ENCODE results near the gene NT5DC3.

The NT5DC3 gene

GRCh38 chr12:103833095-103833775 lies 7.8 kb downstream of the NT5DC3 start:
- DNase-seq (ENCODE audit: low read depth in 2 of 2), result no peak

GRCh38 chr12:103832048-103832997 lies 8.7 kb downstream of the NT5DC3 start:
- DNase-seq (ENCODE audit: low read depth in 2 of 2), result no peak

DNA sequence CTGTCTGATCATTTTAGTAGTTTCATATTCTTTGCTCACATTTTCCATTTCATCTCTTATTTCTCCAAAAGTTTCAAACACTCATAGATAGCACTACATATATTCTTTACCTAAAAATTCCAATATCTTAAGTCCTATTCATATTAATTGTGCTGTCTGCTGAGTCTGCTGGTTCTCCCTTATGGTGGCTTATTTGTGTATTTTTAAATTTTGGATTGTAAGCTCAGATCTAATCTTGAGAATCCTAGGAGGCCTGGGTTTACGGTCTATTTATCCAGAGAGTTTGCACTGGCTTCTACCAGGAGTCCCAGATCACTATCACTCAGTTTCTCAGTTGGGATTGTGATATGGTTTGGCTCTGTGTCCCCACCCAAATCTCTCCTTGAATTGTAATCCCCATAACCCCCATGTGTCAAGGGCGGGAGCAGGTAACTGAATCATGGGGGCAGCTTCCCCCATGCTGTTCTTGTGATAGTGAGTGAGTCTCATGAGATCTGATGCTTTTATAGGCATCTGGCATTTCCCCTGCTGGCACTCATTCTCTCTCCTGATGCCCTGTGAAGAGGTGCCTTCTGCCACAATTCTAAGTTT lies 10.2 kb downstream of the NT5DC3 start:
- DNase-seq (ENCODE audit: low read depth in 2 of 2), result no peak

- DNase-seq (ENCODE audit: low read depth in 2 of 2), result no peak
Measured at GRCh38 chr12:103830025-103830725, 10.9 kb downstream of the NT5DC3 start.

DNA sequence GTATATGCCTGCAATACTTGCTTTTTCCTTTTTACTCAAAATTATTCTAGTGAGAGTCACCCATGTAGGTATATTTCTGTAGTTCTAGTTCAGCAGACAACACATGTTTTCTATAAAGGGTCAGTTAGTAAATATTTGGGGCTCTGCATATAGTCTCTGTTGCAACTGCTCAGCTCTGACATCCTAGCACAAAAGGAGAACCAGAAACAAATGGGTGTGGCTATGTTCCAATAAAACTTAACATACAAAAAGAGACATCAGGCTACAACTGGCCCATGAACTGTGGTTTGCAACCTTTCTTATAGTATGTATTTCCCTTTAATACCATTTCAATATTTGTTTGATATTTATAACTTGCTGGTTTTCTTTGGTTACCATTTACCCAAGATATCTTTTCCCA lies 11.9 kb downstream of the NT5DC3 start:
- DNase-seq (ENCODE audit: low read depth in 2 of 2), result no peak

DNA sequence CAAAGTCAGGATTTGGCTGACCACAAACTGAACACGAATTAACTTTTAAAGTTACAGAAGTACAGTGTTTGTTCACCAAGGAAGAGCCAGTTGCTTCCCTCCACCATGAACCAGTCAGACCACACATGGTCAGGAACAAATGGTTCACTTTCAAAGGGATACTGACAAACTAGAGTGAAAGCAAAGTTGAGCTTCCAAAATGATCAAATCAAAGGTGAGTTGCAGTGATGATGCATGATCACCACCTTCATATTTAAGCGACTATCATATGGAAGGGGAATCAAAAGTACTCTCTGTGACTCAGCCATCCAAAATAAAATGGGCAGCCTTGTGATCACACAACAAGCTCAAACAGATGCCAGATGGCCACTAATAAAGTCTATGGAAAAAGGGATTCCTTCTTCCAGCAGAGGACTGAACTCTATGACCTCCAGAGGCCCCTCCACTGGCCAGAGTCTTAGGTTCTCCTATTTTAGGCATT lies 13.1 kb downstream of the NT5DC3 start:
- DNase-seq (ENCODE audit: low read depth in 2 of 2), result no peak

GRCh38 chr12:103824845-103825244 lies 16.2 kb downstream of the NT5DC3 start:
- DNase-seq (ENCODE audit: low read depth in 2 of 2), result no peak

GRCh38 chr12:103824290-103824689 lies 16.7 kb downstream of the NT5DC3 start:
- DNase-seq (ENCODE audit: low read depth in 2 of 2), result no peak

DNA sequence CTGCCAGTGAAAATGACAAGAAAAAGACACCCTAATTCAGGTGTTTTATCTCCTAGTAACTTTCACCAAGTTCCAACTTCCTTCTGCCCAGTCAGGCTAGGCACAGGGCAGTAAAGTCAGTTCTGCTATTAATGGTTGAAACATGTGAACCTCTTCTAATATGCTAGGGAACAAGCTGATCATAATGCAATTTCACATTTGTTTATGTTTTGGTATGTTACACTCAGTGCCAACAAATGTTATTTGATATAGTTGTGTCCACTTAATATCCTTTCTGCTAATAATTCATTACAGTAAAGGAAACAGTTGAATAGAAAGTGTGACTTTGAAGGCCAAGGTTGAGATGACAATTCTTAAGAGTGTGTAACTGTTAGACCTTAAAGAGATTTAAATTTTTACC lies 17.2 kb downstream of the NT5DC3 start:
- DNase-seq (ENCODE audit: low read depth in 2 of 2), result no peak

- DNase-seq (ENCODE audit: low read depth in 2 of 2), result no peak
Measured at GRCh38 chr12:103821773-103822172, 19.3 kb downstream of the NT5DC3 start.

GRCh38 chr12:103820881-103821489 lies 20.0 kb downstream of the NT5DC3 start:
- no peak for DNase-seq (ENCODE audit: low read depth in 2 of 2)

DNA sequence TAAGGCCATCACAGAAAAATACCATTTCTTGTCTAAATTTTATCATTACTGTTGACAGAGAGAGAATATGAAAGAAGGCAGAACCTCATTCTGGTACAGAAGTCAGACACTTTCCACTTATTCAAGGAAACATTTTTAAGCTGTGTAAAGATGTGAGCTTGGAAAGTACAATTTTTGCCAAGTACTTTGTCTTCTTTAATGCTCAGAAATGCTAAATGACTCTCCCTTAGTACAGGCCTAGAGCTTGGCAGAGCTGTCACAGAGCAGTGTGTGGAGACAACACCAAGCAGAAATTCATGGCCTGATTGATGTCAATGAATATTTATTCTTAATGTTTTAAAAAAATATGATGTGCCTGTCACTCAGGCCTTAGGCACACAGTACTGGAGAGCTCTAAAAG lies 20.7 kb downstream of the NT5DC3 start:
- DNase-seq (ENCODE audit: low read depth in 2 of 2), result no peak

DNA sequence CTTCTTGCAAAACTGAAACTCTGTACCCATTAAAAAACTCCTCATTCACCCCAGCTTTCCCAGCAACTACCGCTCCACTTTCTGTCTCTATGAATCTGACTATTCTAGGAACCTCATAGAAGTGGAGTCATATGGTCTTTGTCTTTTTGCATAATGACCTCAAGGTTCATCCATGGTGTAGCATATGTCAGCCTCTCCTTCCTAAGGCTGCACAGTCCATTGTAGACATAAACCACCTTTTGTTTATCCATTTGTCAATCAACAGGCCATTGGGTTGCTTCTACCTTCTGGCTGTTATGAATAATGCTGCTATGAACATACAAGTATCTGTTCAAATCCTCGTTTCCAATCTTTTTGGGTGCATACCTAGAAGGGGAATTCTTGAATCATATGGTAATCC lies 21.1 kb downstream of the NT5DC3 start:
- DNase-seq (ENCODE audit: low read depth in 2 of 2), result no peak

GRCh38 chr12:103819312-103819711 lies 21.7 kb downstream of the NT5DC3 start:
- DNase-seq (ENCODE audit: low read depth in 2 of 2), result no peak

DNA sequence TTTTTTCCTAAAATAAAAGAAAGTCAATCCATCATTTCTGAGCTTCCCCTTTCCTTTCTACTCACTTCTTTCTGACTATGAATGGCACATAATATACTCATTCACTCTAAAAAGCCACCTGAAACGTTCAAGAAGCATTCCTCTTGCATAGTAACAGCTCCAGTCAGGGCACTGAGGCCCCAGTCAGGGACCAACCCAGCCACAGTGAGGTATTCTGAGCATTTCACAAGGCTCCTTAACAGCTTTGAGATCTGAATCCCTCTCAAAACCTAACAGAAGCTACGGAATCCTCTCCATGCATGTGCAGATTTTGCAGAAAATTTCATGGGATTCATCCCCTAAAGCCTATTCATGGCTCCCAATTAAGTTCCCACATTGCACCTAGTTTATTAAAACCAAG lies 23.2 kb downstream of the NT5DC3 start:
- no peak for DNase-seq (ENCODE audit: low read depth in 2 of 2)

- no peak for DNase-seq (ENCODE audit: low read depth in 2 of 2)
Measured at GRCh38 chr12:103816663-103817062, 24.4 kb downstream of the NT5DC3 start.

DNA sequence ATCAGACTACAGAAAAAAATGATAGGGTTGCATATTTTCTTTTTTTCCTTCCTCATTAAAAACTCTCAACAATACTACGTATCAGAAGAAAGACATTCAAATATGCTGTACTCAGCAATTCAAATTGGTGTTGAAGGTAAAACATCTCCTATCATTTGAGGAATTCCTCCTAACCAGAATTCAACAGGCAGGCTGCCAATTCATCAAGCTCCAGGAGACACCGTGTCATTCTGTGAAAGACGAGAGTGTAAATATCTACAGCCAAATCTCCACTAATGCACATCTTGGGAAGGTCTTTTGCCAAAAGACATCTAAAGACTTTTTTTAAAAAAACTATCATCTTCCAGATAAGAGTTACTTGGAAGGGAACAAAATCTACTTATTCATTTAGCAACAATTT lies 26.6 kb downstream of the NT5DC3 start:
- no peak for DNase-seq (ENCODE audit: low read depth in 2 of 2)

- DNase-seq (ENCODE audit: low read depth in 2 of 2), result no peak
Measured at GRCh38 chr12:103813949-103814348, 27.1 kb downstream of the NT5DC3 start.

DNA sequence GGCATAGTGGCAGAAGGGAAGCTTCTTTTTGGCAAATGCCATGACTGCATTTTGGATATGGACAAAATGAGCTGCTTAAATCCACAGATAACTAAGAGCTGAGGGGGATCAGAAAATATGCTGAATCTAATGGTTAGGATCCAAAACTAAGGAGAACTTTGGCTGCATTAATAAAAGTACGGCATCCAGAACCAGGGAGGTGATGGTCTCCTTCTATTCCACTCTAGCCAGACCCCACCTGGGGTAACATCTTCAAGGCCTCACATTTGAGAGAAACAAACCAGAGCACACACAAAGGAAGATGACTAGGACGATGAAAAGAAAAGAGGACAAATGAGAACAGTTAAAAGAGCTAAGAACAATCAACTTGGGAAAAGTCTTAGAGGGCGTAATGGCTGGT lies 27.6 kb downstream of the NT5DC3 start:
- DNase-seq (ENCODE audit: low read depth in 2 of 2), result no peak

DNA sequence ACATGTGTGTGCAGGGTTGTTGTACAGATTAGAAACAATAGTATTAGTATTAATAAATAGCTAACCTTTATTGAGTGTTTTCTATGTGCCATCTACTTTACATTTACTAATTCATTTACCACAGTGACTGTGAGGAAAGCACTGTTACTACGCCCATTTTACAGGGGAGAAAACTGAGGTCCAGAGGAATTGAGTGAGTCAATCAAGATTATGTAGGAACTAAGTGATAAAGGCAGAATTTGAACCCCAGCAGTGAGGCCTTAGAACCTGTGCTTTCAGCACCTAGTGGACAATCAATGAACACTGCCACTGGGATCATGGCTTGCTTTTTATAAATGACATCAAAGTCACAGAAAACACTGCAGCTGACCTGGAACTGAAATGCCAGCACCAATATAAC lies 28.2 kb downstream of the NT5DC3 start:
- no peak for DNase-seq (ENCODE audit: low read depth in 2 of 2)

DNA sequence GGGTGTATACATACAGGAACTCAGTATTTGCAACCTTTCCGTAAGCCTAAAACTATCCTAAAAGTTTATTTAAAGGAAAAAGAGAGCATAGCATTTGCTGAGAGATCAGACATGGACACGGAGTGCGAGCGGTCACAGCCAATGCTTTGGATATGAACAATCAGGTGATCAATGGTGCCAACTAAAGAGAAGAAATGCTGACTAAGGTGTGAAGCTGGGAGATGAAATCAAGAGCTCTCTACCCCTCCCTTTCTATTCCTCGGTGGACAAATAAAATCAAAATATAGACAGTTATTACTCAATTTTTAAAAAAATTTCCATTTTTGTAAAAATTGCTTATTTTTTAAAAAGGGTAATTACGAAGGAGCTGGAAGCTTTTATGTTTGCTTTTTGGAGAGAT lies 29.2 kb downstream of the NT5DC3 start:
- DNase-seq (ENCODE audit: low read depth in 2 of 2), result no peak

- DNase-seq (ENCODE audit: low read depth in 2 of 2), result no peak
Measured at GRCh38 chr12:103810111-103810510, 30.9 kb downstream of the NT5DC3 start.

Measured in stimulated activated CD4-positive, alpha-beta T cell treated with anti-CD3 and anti-CD28 coated beads, Interleukin-15, amount 100 ng/mL, for 48 hours (primary cell).